K562 (cell line): ENCODE measurements around the gene LCN1. TPM values are rescaled to one million over a fixed set of nuclear protein-coding genes. Genes with fewer than 3 reads are reported as not detected.

Experiments
- ATF7 ChIP-seq: fragments of 450-650 bp; IDR thresholded peaks from 2 replicates; pipeline ENCODE4 v1.7.1; 2014; ENCODE audit warnings: mild to moderate bottlenecking, moderate library complexity
- CCAR2 ChIP-seq: fragments of 200-400 bp; formaldehyde crosslinking; IDR thresholded peaks from 2 replicates; pipeline ENCODE4 v1.6.1; 2017; ENCODE audit warnings: mild to moderate bottlenecking, low read depth, low read length
- CREB1 ChIP-seq, 2 experiments: sonication (generic) in 1 of 2; formaldehyde crosslinking in 1 of 2; IDR thresholded peaks; 2 replicates each; pipeline versions ENCODE4 v1.6.1 to v1.8.0; 2012 to 2022; ENCODE audit warnings: inconsistent platforms in 1 of 2, mild to moderate bottlenecking in 1 of 2, missing genetic modification reagents in 1 of 2, moderate library complexity in 1 of 2
- GABPB2 ChIP-seq: fragments of 250-450 bp; sonication (Bioruptor Pico); conservative IDR thresholded peaks from 2 replicates; pipeline ENCODE4 v1.5.1; 2021; ENCODE audit warnings: mild to moderate bottlenecking
- HDAC8 ChIP-seq: fragments of 450-650 bp; IDR thresholded peaks from 2 replicates; pipeline ENCODE4 v1.6.1; 2016; ENCODE audit warnings: mild to moderate bottlenecking, missing genetic modification characterization, moderate library complexity, missing compliant biosample characterization
- HINFP ChIP-seq: fragments of 450-650 bp; conservative IDR thresholded peaks from 2 replicates; pipeline ENCODE4 v1.6.1; 2016; ENCODE audit warnings: missing genetic modification characterization, low read depth, mild to moderate bottlenecking, control low read depth, missing compliant biosample characterization
- IFI16 ChIP-seq: fragments of 250-450 bp; sonication (Bioruptor Pico); IDR thresholded peaks from 2 replicates; pipeline ENCODE4 v2.1.2; 2022; ENCODE audit warnings: mild to moderate bottlenecking, inconsistent platforms
- KAT2B ChIP-seq: IDR thresholded peaks from one replicate; pipeline ENCODE4 v1.6.1; 2012; ENCODE audit warnings: low read depth, mild to moderate bottlenecking, control low read depth, inconsistent platforms, low read length, moderate library complexity
- MAFF ChIP-seq: IDR thresholded peaks from 2 replicates; pipeline ENCODE4 v1.6.1; 2012; ENCODE audit warnings: low read length, improper control_type of control experiment
- MITF ChIP-seq: IDR thresholded peaks from 2 replicates; pipeline ENCODE4 v1.6.1; 2014; ENCODE audit warnings: antibody characterized with exemption
- NR4A1 ChIP-seq, 2 experiments: fragments of 250-450 bp in 1 of 2; fragments of 450-650 bp in 1 of 2; sonication (Bioruptor Pico) in 1 of 2; IDR thresholded peaks; 2 replicates each; pipeline versions ENCODE4 v1.4.0 to v1.6.1; 2016 to 2020; ENCODE audit warnings: mild to moderate bottlenecking in 2 of 2, missing compliant biosample characterization in 1 of 2, missing genetic modification characterization in 1 of 2, moderate library complexity in 1 of 2
- PHF21A ChIP-seq: fragments of 450-650 bp; IDR thresholded peaks from 2 replicates; pipeline ENCODE4 v1.6.1; 2017; ENCODE audit warnings: low read depth, borderline replicate concordance
- PHF8 ChIP-seq: fragments of 200-600 bp; sonication (generic); IDR thresholded peaks from 2 replicates; pipeline ENCODE4 v1.6.1; 2012; ENCODE audit warnings: mixed run types, mild to moderate bottlenecking, inconsistent platforms, low read length, moderate library complexity, borderline replicate concordance
- POU5F1 ChIP-seq: fragments of 150-350 bp; IDR thresholded peaks from 2 replicates; pipeline ENCODE4 v1.6.1; 2014; ENCODE audit warnings: borderline replicate concordance, low read length, low read depth, mild to moderate bottlenecking; ENCODE audit not compliant: partially characterized antibody
- SRSF3 ChIP-seq: fragments of 200-400 bp; formaldehyde crosslinking; IDR thresholded peaks from 2 replicates; pipeline ENCODE4 v1.6.1; 2016; ENCODE audit warnings: mild to moderate bottlenecking, low read length, moderate library complexity; ENCODE audit not compliant: insufficient read depth
- TEAD4 ChIP-seq, 2 experiments: sonication (generic) in 1 of 2; formaldehyde crosslinking in 1 of 2; IDR thresholded peaks; 2 replicates each; pipeline versions ENCODE4 v1.6.1 to v1.8.0; 2012 to 2022; ENCODE audit warnings: borderline replicate concordance in 1 of 2, inconsistent platforms in 1 of 2, low read length in 1 of 2, mild to moderate bottlenecking in 1 of 2, missing genetic modification reagents in 1 of 2
- THAP7 ChIP-seq: fragments of 250-450 bp; sonication (Bioruptor Pico); IDR thresholded peaks from 2 replicates; pipeline ENCODE4 v1.5.0; 2021
- THRAP3 ChIP-seq: fragments of 450-650 bp; IDR thresholded peaks from 2 replicates; pipeline ENCODE4 v1.6.1; 2016; ENCODE audit warnings: mild to moderate bottlenecking, inconsistent platforms, borderline replicate concordance
- ZBTB8A ChIP-seq: fragments of 450-650 bp; IDR thresholded peaks from 2 replicates; pipeline ENCODE4 v1.6.1; 2018; ENCODE audit warnings: mild to moderate bottlenecking, moderate library complexity; ENCODE audit not compliant: partially characterized antibody
- ZNF197 ChIP-seq: fragments of 200-800 bp; sonication (Bioruptor generic); IDR thresholded peaks from 2 replicates; pipeline ENCODE4 v1.6.1; 2016; ENCODE audit warnings: low read depth, missing genetic modification characterization, missing compliant biosample characterization
- ZNF224 ChIP-seq: sonication (generic); formaldehyde crosslinking; IDR thresholded peaks from 2 replicates; pipeline ENCODE4 v1.8.0; 2022; ENCODE audit warnings: mild to moderate bottlenecking, missing genetic modification reagents
- ZNF24 ChIP-seq: fragments of 450-650 bp; IDR thresholded peaks from 2 replicates; pipeline ENCODE4 v1.6.1; 2016
- ZNF316 ChIP-seq: fragments of 450-650 bp; IDR thresholded peaks from 2 replicates; pipeline ENCODE4 v1.6.1; 2016
- ZNF347 ChIP-seq: fragments of 450-650 bp; formaldehyde crosslinking; IDR thresholded peaks from 2 replicates; pipeline ENCODE4 v1.4.0; 2020; ENCODE audit warnings: low read depth, mild to moderate bottlenecking, moderate library complexity
- ZNF511 ChIP-seq: sonication (generic); formaldehyde crosslinking; IDR thresholded peaks from 2 replicates; pipeline ENCODE4 v1.8.0; 2022; ENCODE audit warnings: mild to moderate bottlenecking, missing genetic modification reagents
- polyA plus RNA-seq, 8 experiments: library from polyadenylated mRNA; depleted of rRNA in 4 of 8; stranded (reverse) in 5 of 8; unstranded in 3 of 8; fragments of >200 nt; fragmentation: Nextera tagmentation in 2 of 8; fragmentation: Illumina TruSeq in 1 of 8; extraction: Ambion mirVana in 2 of 8; extraction: Trizol in 1 of 8; gene quantifications; 2 replicates each; pipeline versions ENCODE4 v1.2.1 to v1.2.3, GENCODE V29; 2011 to 2014; ENCODE audit warnings: inconsistent platforms in 1 of 8, missing spikeins in 1 of 8
- total RNA-seq, 7 experiments: library from RNA; depleted of rRNA in 6 of 7; stranded (reverse); fragments of >200 nt in 6 of 7; fragmentation: Illumina TruSeq in 2 of 7; extraction: Trizol in 2 of 7; gene quantifications; 2 replicates each; pipeline versions ENCODE4 v1.2.1 to v1.2.3, GENCODE V29; 2011 to 2021; ENCODE audit warnings: low replicate concordance in 1 of 7

Gene LCN1
- total and polyA plus RNA-seq, 9 of the 15 experiments (the other 6 are each of a cell fraction or from before 2014, with no cell fraction given): not detected

GRCh38 chr9:135506327-135507103 lies 14.7 kb upstream of the LCN1 start (continued):
- TF ChIP-seq ZNF511 (no peak), POU5F1 (no peak), TEAD4 (IDR thresholded peaks at IDR 0.05; ENCODE audit: low read length) (no peak), TEAD4 (CRISPR knock-in tag; IDR thresholded peaks at IDR 0.05; ENCODE audit: borderline replicate concordance) (no peak), CREB1 (IDR thresholded peaks at IDR 0.05) (no peak), CREB1 (CRISPR knock-in tag; IDR thresholded peaks at IDR 0.05) (no peak), HDAC8 (tag) (no peak), ATF7 (peak; percentile 69; the same call in 1 of the 2 replicates), ZNF197 (CRISPR knock-in tag) (no peak), CCAR2 (no peak), THRAP3 (no peak), GABPB2 (no peak), ZNF347 (no peak), IFI16 (CRISPR knock-in tag) (no peak), HINFP (no peak), PHF21A (no peak), KAT2B (no peak), ZNF316 (no peak), NR4A1 (CRISPR knock-in tag; IDR thresholded peaks at IDR 0.05) (no peak; the same call in 1 of the 2 replicates), NR4A1 (tag; IDR thresholded peaks at IDR 0.05) (no peak; the same call in 1 of the 2 replicates), MITF (no peak), ZBTB8A (no peak), MAFF (no peak), PHF8 (peak; percentile 39; the same call in 1 of the 2 replicates), SRSF3 (no peak), ZNF24 (no peak), THAP7 (no peak), ZNF224 (no peak)
